Fibroblast of skin of scalp (primary cell): ENCODE measurements around the gene SPEF2.

Source experiments
- DNase-seq: peaks from one replicate; pipeline ENCODE4 v3.0.0-alpha.2; 2013

SPEF2 gene

GRCh38 chr5:35856765-35857351, 239.2 kb downstream of the SPEF2 start, which contains the start of gene IL7R:
TSS of gene IL7R (plus strand) at chr5:35856891. CDS start at chr5:35856978, 87 bp downstream.
- DNase-seq = peak; percentile 32

GRCh38 chr5:35857606-35858205, 240.0 kb downstream of the SPEF2 start:
- DNase-seq = peak; percentile 94

GRCh38 chr5:35859101-35859661, 241.5 kb downstream of the SPEF2 start:
- peak; percentile 90 for DNase-seq

- DNase-seq = peak; percentile 85
These were observed 243.0 kb downstream of the SPEF2 start for GRCh38 chr5:35860686-35861085.

- DNase-seq = peak; percentile 84
These were observed 244.1 kb downstream of the SPEF2 start for GRCh38 chr5:35861718-35862117.

- DNase-seq = no peak
These were observed 244.5 kb downstream of the SPEF2 start for GRCh38 chr5:35862126-35862525.

- no peak for DNase-seq
These were observed 245.5 kb downstream of the SPEF2 start for GRCh38 chr5:35863159-35863558.
